Measurements from ENCODE around the gene PDZD7. TPM values are rescaled to one million over a fixed set of nuclear protein-coding genes. Genes with fewer than 3 reads are reported as not detected.
"Not testable (repeated sequence)": the region's sequence is repeated elsewhere in the genome, so short reads cannot be mapped to it uniquely, and the experiment has no call there.

PDZD7 gene
- total RNA-seq, 4 donors from 2014 or later = under 0.01 to 1.3 (median 0.61) TPM; not detected in 1

GRCh38 chr10:101035314-101035713 lies 4.4 kb upstream of the PDZD7 start:
- TF ChIP-seq CTCF (IDR thresholded peaks at IDR 0.05) = no peak
- TF ChIP-seq POLR2A (IDR thresholded peaks at IDR 0.05) = no peak
- Histone ChIP-seq H3K4me1 (peaks cover 0 to 5% of the 10 kb centered on the region in 2 donors), H3K36me3 (no peaks in the 10 kb centered on the region), H3K9me3 (no peaks in the 10 kb centered on the region), H3K27me3 (no peaks in the 10 kb centered on the region), H3K27ac (no peak overlapping the region), H3K4me3 (no peak overlapping the region)
- DNase-seq = no peak
- intact Hi-C loops (cut with DNase I; ENCODE audit: low total_unique reads) = no loop called here

- peaks cover 0 to 10% of the 10 kb centered on the region in 2 donors for H3K4me1 ChIP-seq
- H3K4me3 ChIP-seq; H3K9me3 ChIP-seq; intact Hi-C loops (cut with DNase I; ENCODE audit: low total_unique reads); DNase-seq; H3K27ac ChIP-seq; H3K27me3 ChIP-seq; H3K36me3 ChIP-seq: not testable (repeated sequence)
Observed at GRCh38 chr10:101034404-101034803, 3.5 kb upstream of the PDZD7 start.

GRCh38 chr10:101033276-101033675 lies 2.3 kb upstream of the PDZD7 start:
- Histone ChIP-seq H3K27ac (peak overlapping the region; percentile 94 to 98), H3K4me3 (no peak overlapping the region), H3K4me1 (peaks cover 0 to 10% of the 10 kb centered on the region in 2 donors), H3K9me3 (no peaks in the 10 kb centered on the region), H3K27me3 (no peaks in the 10 kb centered on the region), H3K36me3 (no peaks in the 10 kb centered on the region)
- TF ChIP-seq CTCF (IDR thresholded peaks at IDR 0.05) = no peak
- no peak for TF ChIP-seq POLR2A (IDR thresholded peaks at IDR 0.05)
- intact Hi-C loops (cut with DNase I; ENCODE audit: low total_unique reads) = no loop called here
- DNase-seq = no peak

GRCh38 chr10:101032637-101033224 lies 1.8 kb upstream of the PDZD7 start:
- H3K27ac ChIP-seq = peak overlapping the region; percentile 94 to 98
- H3K9me3 ChIP-seq = no peaks in the 10 kb centered on the region
- peak; percentile 60 to 72 for DNase-seq
- intact Hi-C loops (cut with DNase I; ENCODE audit: low total_unique reads) = no loop called here
- H3K36me3 ChIP-seq = no peaks in the 10 kb centered on the region
- TF ChIP-seq CTCF (IDR thresholded peaks at IDR 0.05) (no peak), POLR2A (IDR thresholded peaks at IDR 0.05) (no peak)
- H3K4me3 ChIP-seq = peak overlapping the region; percentile 61 to 73
- no peaks in the 10 kb centered on the region for H3K27me3 ChIP-seq
- peaks cover 0 to 10% of the 10 kb centered on the region in 2 donors for H3K4me1 ChIP-seq

GRCh38 chr10:101031796-101032636 lies 1.1 kb upstream of the PDZD7 start:
- Histone ChIP-seq H3K9me3 (no peaks in the 10 kb centered on the region), H3K4me1 (peaks cover 0 to 10% of the 10 kb centered on the region in 2 donors), H3K4me3 (peak overlapping the region; percentile 61 to 73), H3K36me3 (no peaks in the 10 kb centered on the region), H3K27me3 (no peaks in the 10 kb centered on the region), H3K27ac (peak overlapping the region; percentile 94 to 98)
- intact Hi-C loops (cut with DNase I; ENCODE audit: low total_unique reads) = no loop called here
- peak; percentile 69 to 78 for DNase-seq
- TF ChIP-seq CTCF (IDR thresholded peaks at IDR 0.05) (no peak), POLR2A (IDR thresholded peaks at IDR 0.05) (peak; percentile 72 to 84)
